Non-pigmented ciliary epithelial cell (primary cell): Measurements from ENCODE around the gene ZNF821.
A peak's percentile ranks its signal among the peaks of the same experiment; 100 is the strongest.
"Not testable (repeated sequence)": the region's sequence is repeated elsewhere in the genome, so short reads cannot be mapped to it uniquely, and the experiment has no call there.

Experiments used
- DNase-seq: peaks from one replicate; pipeline ENCODE4 v3.0.0-alpha.2; 2010; ENCODE audit warnings: low read depth

The ZNF821 gene

DNA sequence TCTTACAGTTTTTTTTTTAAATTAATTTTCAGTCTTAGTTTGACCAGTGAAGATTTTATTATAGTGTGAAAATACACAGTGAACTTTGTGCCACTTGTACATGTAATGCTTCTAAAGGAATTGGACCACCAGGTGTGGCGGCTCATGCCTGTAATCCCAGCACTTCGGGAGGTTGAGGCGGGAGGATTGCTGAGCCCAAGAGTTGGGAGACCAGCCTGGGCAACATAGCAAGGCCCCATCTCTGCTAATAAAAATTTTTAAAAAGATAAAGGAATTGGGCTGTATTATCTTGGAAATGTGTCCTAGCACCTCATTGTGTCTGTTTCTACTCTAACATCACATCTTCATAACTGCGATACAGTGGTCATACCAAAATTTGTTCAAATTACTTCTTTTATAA lies 15.2 kb upstream of the ZNF821 start:
- DNase-seq, result no peak

DNA sequence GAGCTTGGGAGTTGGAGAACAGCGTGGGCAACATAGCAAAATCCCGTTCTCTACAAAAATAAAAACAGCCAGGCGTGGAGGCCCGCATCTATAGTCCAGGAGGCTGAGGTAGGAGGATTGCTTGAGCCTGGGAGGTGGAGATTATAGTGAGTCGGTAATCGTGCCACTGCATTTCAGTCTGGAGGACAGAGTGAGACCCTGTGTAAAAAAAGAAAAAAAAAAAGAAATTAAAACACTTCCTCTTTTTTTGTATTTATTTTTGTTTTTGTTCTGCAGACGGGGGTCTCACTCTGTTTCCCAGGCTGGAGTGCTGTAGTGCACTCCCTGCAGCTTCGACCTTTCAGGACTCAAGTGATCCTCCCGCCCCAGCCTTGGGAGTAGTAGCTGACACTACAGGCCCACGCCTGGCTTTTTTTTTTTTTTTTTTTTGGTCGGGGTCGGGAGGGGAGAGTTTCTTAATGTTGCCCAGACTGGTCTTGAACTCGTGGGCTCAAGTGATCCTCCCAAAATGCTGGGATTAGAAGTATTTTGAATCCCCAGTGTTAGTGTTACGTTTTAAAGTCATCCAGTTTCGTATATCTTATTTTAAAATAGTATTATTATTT lies 12.9 kb upstream of the ZNF821 start:
- no peak for DNase-seq

DNA sequence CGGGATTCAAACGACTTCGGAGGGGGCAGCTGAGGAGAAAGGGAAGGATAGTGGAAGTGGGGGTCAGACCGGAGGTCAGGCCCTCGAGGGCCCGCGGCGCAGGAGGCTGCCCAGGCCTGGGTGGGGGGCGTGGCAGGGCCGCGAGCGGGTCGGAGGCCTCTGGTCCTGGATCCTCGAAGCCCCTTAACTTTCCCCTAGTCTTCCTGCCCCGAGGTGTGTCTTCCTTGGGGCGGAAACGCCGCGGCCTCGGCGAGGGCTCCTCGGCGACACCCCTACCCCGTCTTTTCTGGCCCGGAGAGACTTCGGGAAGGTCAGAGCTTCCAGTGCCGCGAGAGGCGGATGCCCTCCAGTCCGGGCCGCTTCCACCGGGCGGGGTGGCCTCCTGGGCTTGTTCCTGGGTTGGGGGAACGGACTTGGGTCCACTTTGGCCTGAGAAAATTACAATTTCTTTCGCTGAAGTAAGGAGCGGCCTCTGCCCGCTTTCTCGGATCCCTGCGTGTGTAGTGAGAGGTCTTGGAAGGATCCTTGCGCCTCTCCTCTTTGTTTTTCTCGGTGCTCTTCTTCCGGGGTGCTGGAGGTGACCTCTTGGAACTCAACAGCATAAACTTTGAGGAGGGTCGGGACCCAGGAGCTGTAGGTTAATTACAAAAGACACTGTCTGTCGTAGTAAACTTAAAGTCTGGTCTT lies 11.8 kb upstream of the ZNF821 start:
- no peak for DNase-seq

DNA sequence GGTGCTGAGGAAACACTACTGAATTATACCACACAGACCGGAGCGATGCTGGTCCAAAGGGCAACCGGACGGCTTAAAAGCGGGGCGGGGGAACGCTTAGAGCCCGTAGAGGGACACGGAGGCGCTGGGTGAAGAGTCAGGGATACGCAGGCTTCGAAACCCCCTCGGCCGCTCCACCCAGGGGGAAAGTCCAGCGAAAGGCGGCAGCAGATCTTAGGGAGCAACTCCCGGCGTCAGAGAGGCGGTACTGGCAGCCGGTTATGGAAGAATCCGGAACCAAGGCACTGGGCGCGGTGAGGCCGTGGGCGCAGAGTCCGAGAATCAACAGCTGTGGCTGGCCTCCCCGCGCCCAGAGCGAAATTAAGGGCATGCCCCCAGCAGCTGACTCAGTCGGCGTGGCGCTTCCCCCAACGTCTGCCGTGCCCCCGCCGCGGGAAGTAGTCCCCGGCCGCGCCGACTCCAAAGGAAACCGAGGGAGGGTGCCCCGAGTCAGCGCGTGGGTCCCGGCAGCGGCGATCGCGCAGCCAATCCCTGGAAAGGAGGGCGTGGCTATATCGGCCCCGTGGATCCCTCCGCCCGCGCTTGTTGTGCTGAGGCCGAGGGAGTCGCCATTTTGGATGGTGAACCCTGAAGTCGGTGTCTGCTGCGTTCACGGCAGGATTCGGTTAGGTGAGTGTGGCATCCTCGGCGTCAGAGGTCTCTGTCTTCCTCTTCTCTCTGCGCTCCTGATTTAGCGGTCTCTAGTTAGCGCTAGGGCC lies 11.1 kb upstream of the ZNF821 start, which contains the start of gene IST1:
Gene IST1 (plus strand): TSS at position 611 of the 758 bp plus-strand sequence. CDS start 20,110 bp downstream, outside the sequence.
- peak; percentile 90 for DNase-seq

DNA sequence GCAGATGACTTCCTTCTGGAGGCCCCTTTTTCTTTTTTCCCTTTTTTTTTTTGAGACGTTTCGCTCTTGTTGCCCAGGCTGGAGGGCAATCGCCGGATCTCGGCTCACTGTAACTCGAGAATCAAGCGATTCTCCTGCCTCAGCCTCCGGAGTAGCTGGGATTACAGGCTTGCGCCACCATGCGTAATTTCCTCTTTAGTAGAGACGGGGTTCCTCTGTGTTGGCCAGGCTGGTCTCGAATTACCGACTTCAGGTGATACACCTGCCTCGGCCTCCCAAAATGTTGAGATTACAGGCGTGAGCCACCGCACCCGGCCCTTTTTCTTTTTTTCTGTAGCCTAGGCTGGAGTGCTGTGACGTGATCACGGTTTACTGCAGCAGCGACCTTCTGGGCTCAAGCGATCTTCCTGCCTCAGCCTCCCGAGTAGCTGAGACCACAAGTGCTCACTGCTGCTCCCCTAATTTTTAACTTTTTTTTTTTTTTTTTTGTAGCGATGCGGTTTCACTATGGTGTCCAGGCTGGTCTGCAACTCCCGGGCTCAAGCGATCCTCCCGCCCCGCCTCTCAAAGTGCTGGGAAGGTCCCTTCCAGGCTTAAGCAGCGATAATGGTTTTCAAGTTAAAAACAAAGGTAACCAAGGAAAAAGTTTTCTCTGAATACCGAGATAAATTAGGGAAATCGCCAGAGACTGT lies 10.4 kb upstream of the ZNF821 start:
- peak; percentile 38 for DNase-seq

DNA sequence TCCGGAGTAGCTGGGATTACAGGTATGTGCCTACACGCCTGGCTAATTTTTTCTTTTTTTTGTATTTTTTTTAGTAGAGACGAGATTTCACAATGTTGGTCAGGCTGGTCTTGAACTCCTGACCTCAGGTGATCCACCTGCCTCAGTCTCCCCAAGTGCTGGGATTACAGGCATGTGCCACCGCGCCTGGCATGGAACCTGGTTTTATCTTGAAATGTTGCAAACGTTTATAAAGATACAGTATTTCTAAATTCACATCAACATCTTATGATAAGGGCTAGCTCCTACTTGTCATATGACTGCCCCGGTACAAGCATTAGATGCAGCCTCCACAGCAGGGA lies 9.9 kb upstream of the ZNF821 start:
- no peak for DNase-seq

DNA sequence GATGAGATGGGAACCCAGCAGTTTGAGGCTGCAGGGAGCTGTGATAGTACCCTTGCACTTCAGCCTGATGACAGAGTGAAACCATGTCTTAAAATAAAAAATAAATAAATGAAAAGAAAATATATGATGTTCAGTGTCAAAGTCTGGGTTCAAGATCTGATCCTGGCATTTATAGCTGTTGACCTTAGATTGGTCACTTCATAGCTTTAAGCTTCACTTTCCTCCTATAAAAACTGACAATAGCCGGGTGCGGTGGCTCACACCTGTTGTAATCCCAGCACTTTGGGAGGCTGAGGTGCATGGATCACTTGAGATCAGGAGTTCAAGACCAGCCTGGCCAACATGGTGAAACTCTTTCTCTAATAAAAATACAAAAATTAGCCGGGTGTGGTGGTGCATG lies 5.2 kb upstream of the ZNF821 start:
- no peak for DNase-seq

DNA sequence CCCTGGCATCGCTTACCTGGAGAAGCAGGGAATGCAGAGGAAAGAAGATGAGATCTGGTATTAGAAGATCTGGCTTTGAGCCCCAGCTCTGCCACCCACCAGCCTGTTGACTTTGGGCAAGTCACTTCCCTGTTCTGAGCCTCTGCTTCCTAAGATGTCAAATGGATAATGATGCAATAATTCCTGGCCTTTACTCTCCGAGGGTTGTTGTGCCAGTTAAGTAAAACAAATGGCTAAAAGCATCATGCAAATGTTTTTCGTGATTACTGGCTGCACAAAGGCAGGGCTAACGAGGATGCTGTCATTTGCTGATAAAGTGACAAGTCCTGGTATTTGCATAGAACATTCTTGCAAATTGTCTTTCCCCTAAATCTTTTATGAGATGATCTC lies 1.3 kb upstream of the ZNF821 start:
- no peak for DNase-seq

DNA sequence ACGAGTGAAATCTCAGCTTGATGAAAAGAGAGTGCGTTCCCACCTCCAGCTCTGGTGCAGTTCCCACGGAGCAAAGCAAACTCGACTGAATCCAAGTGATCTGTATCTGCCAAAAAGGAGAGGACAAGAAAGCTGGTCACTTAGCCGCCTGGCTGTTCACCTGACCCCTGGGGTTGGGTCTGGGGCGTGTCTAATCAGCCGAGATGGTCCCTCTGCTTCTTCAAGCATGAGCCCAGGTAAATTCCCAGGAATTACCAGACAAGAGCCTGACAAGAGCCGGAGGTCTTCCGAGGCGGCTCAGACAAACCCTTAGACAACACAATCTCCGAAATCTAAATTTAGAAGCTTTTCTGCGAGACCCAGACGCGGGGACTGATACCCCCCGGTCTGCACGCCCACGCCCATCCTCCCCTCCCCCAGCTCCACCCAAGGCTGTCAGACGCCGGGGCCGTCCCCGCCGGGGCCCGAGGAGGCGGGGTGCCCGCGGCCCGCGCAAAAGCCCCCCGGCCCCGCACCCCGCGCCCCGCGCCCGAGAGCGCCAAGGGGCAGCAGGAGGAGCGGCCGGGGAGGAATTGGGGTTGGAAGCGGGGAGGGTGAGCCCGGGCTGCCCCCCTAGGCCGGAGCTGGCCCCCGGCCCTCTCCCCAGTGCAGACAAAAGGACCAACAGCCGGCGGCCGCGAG lies 674 bp downstream of the ZNF821 start:
- DNase-seq, result no peak

DNA sequence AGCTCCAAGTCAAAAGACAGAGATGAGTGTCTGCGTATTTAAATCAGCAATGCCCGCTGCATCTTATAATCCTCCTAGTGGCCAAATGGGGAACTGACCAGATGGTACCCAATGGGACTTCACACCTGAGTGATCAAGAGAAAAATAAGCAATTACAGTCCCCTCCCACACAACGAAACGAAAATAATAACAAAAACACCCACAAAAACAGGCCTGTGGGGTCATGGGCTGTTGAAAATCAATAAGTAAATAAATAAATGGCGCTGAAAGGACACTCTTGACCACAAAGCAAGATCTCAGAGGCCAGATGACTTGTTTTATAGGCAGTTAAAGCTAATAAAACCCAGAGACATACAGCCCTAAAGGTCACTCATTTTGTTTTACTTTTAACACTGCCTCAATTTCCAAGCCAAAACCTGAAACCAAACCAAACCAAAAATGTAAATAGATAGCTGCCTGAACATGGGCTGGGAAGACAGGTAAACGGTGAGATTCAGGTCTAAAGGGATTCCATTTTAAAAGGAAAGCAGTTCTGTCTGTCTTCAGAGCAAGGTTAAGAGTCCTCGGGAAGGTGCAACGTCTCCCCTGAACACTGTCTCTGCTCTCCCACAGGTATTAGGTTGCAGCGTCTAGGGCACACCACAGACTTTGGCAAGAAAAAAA lies 1.3 kb downstream of the ZNF821 start:
- DNase-seq, result peak; percentile 48

DNA sequence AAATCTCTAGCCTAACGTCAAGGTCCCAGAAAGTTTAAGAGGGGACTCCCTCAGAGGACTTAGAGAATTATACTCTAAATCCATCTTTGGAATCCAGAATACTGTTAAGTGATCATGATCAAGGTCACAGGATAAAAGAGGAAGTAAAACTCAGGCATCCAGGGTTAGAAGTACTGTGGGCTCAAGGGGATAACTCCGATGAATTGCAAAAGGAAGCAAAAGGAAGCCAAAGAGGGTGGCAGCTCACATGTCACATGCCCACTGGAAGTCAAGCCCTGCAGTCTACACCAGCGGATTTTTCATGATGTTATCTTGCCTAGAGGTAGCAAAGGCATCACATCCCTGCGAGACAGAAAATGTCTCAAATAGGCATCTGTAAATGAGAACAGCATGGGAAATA lies 3.8 kb downstream of the ZNF821 start:
- no peak for DNase-seq

DNA sequence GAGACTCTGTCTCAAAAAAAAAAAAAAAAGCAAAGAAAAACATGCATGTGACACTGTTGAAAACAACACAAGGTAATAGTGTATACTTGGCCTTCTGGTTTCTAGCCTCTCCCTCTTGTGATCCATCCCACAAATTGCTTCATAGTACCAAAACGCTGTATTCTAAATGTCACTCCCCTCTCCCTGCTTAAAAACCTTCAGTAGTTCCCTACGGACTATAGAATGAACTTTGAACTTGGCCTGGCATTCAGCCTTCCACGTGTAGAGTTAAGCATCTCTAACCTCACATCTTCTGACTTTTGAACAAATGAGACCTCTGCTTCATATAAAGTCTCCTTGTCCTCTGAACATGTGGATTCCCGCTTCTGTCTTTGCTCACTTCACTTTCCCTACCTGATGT lies 5.1 kb downstream of the ZNF821 start:
- DNase-seq, result no peak

DNA sequence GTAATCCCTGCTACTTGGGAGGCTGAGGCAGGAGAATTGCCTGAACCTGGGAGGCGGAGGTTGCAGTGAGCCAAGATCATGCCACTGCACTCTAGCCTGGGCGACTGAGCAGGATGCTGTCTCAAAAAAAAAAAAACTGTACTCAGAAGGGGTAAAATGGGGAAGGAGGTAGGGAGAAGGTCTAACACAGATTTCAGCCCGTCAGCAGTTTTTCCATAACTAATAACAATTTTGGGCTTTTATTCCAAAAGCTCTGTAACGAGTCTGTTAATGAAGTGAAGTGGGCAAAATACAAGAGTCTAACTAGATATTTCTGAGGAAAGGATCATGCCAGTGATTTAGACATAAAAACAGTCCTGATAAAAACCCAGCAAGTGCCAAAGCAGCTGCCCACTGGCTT lies 10.8 kb downstream of the ZNF821 start:
- no peak for DNase-seq

DNA sequence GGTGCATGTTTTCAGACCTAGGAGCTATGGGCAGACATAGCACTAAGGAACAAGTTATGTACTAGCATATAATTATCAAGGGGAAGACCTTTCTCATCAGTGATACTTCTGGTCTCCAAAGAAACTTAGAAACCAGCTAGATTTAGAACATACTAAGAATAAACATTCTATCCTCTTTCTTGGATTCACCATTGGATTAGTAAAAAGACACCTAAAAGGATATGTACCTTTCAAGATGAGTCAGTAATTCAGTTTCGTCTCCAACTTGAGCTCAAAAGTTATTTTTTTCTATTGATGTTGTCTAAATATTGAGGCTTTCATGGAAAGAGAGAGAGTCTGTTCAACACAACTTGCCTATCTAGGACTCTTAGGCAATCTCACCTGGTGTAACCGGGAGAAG lies 13.2 kb downstream of the ZNF821 start:
- DNase-seq, result no peak

DNA sequence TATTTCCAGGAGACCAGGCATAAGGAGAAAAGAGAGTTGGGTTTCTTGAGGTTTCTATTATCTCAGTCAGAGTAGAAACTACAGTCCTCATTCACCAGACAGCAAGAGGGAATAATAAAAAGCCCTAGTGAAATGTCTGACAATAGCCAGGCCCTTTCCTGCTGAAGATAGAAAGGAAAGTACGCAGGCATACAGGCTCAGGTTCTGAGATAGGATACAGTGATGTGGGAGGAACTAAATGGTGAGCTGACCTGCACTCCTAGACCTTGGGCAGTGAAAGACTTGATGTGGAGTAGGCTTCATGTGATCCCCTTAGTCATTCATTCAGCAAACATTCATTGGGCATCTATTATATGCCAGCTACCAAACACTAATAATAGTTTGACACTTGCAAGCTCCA lies 14.9 kb downstream of the ZNF821 start:
- DNase-seq, result no peak

DNA sequence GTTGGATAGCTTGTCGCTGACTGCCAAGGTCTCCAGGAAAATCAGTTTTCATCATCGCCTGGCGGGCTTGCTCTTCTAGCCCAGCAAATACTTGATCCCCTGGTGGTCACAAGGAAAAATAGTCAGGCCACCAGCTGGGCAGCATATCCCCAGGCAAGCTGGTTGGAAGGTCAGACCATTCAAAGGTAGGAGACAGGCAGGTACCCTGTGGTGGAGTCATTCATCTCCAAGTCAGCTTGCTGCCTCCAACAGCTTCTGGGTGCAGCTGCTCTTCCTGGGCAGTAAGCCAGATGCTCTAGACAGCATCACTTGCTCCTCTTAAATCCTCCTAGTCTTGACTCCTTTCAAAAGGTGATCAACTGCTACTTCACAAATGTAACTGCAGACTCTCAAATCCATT lies 16.0 kb downstream of the ZNF821 start:
- DNase-seq, result no peak

DNA sequence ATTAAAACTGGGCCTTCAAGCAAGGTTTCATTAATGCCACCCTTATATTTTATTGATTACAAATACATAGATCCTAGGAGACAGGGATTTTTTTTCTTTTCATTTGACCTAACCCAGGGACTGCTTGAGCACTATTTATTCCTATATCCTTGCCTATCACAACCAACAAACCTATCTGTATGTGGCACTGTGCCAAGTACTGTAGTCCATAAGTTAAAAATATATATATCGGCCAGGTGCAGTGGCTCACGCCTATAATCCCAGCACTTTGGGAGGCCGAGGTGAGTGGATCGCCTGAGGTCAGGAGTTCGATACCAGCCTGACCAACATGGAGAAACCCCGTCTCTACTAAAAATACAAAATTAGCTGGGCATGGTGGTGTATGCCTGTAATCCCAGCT lies 16.8 kb downstream of the ZNF821 start:
- not testable (repeated sequence) for DNase-seq

DNA sequence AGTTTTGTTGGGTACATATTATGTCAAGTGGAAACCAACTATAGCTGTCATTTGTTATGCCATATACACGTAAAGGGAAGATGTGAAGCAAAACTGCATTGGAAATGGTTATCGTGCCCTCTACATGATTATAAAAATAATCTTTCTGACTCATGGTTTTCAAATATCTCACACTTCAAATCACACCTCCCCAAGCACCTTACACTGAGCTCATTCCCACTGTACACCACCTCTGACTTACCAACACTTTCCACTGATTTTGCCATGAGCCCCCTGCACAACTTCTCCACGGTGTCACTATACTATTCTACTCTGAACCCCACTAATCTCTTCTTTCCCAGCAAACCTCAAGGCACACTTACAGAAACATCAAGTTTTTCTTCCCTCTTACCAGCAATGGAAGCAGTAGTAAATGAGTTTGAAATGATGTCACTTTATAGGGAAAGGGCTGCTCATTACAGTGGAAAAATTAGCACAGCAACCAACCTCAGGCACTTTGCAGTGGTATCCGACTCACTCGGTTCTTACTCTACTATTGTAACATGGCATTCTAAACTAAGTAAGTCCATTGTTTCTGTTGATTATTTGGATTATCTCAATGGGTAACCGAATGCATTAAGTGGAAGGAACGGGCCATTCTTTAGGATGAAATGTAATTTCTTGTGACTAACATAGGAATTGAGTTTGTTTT lies 18.7 kb downstream of the ZNF821 start:
- DNase-seq, result no peak

DNA sequence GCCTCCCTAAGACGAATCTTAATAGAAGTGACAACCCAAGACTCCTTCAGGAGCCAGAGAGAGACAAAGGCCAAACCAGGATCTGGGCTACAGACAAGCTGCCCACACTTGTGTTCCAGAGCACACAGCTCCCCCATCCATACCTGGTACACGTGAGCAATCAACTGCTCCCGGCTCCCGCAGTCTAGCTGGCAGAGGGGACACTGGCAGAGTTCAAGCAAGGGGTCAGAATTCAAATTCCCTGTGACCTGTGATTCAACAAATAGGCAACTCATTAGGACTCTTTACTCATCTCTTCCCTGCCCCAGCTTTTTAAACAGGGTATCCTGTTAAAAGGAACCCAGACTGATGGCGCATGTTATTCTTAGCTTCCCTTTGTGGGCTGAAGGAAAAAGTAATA lies 20.0 kb downstream of the ZNF821 start:
- DNase-seq, result no peak

DNA sequence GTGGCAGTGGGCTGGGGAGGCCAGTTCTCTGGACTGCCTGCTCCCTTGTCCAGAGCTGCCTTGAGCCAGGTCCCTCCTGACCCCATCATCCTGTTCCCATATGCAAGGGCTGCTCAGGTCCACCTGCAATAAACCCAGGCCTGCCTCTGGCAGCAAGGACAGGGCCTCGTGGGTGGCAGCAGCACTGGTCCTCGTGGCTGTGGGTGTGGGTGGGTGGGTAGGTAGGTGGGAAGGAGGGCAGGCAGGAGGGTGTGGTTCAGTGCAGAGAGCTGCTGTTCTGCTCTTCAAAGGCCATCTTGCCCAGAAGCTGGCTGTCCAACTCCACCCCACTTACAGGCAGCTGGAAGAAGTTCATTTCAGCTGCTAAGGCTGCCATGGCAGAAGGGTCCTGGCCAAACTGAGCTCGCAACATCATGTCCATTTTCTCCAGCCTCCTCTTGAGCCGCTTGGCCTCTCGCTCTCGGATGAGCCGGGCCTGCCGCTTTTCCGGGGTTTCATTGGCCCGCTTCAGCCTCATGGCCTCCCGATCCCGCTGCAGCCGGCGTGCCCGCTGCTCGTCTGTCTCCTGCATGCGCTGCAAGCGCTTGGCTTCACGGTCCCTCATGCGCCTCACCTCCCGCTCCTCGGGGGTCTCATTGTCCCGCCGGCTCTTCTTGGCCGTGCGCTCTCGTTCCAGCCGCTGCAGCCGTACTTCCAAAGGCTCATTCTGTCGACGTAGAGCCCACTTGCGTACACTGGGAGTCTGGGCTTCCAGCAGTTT lies 24.0 kb downstream of the ZNF821 start:
- no peak for DNase-seq
